IMR-90 (cell line): ENCODE measurements around the gene MXRA8. TPM values are rescaled to one million over a fixed set of nuclear protein-coding genes. Genes with fewer than 3 reads are reported as not detected.

ENCODE experiments used
- ATAC-seq: fragments of 200-7000 bp; cut with Tn5 transposase; 2 replicates; pipeline ENCODE4 v1.9.1; 2020; ENCODE audit warnings: low read depth, mild to moderate bottlenecking, moderate library complexity
- BruUV-seq: library from RNA; stranded (reverse); fragments of 400-500 nt; replicated peaks from 2 replicates; lab custom pipeline; 2021; lab: Mats Ljungman, UMichigan
- CTCF ChIA-PET: fragments of 300-600 bp; formaldehyde crosslinking; extraction: SDS; loops from one replicate; lab custom pipeline; 2021; ENCODE audit warnings: antibody characterized with exemption; lab: Yijun Ruan, JAX
- POLR2A ChIA-PET: fragments of 300-600 bp; sonication (Branson Sonifier 250); formaldehyde crosslinking; loops from one replicate; lab custom pipeline; 2022; ENCODE audit warnings: antibody characterized with exemption; ENCODE audit not compliant: unreplicated experiment; lab: Charles Lee
- DNase-seq: peaks from one replicate; pipeline ENCODE4 v3.0.0; 2013
- H2AFZ ChIP-seq: replicated peaks from 2 replicates; pipeline ENCODE3; 2013; ENCODE audit warnings: low read length, mild to moderate bottlenecking; ENCODE audit not compliant: poor library complexity
- H2AK5ac ChIP-seq: 2 replicates; pipeline ENCODE4 v1.6.1; 2013; ENCODE audit warnings: low read depth, low read length, inconsistent platforms
- H2AK9ac ChIP-seq: replicated peaks from 2 replicates; pipeline ENCODE3; 2013; ENCODE audit warnings: mild to moderate bottlenecking, low read depth, low read length, moderate library complexity; ENCODE audit not compliant: poor library complexity
- H2BK120ac ChIP-seq: 2 replicates; pipeline ENCODE4 v1.6.1; 2013; ENCODE audit warnings: low read depth, low read length, inconsistent platforms
- H2BK15ac ChIP-seq: 3 replicates; pipeline ENCODE4 v1.6.1; 2013; ENCODE audit warnings: low read depth, low read length, inconsistent platforms
- H2BK20ac ChIP-seq: 2 replicates; pipeline ENCODE4 v1.6.1; 2013; ENCODE audit warnings: low read depth, mild to moderate bottlenecking, inconsistent platforms, low read length, moderate library complexity
- H2BK5ac ChIP-seq: 2 replicates; pipeline ENCODE4 v1.6.1; 2013; ENCODE audit warnings: mild to moderate bottlenecking, low read depth, low read length, inconsistent platforms; ENCODE audit not compliant: poor library complexity, severe bottlenecking
- H3K14ac ChIP-seq: replicated peaks from 2 replicates; pipeline ENCODE4 v1.6.1; 2013; ENCODE audit warnings: low read depth, low read length, inconsistent platforms
- H3K18ac ChIP-seq: 2 replicates; pipeline ENCODE4 v1.6.1; 2013; ENCODE audit warnings: low read depth, low read length, control low read depth
- H3K23ac ChIP-seq: 2 replicates; pipeline ENCODE4 v1.6.1; 2013; ENCODE audit warnings: low read depth, low read length, inconsistent platforms
- H3K27ac ChIP-seq: 2 replicates; pipeline ENCODE4 v1.5.1; 2013; ENCODE audit warnings: mild to moderate bottlenecking, control low read depth, low read length; ENCODE audit not compliant: insufficient read depth
- H3K27me3 ChIP-seq: 2 replicates; pipeline ENCODE4 v1.6.1; 2013; ENCODE audit warnings: low read length; ENCODE audit not compliant: control insufficient read depth, insufficient read depth
- H3K36me3 ChIP-seq: 2 replicates; pipeline ENCODE4 v1.6.1; 2013; ENCODE audit warnings: low read length, mixed read lengths; ENCODE audit not compliant: control insufficient read depth, insufficient read depth
- H3K4ac ChIP-seq: 2 replicates; pipeline ENCODE4 v1.6.1; 2013; ENCODE audit warnings: low read depth, low read length, inconsistent platforms
- H3K4me1 ChIP-seq: 2 replicates; pipeline ENCODE4 v1.6.1; 2013; ENCODE audit warnings: low read length, mixed read lengths; ENCODE audit not compliant: control insufficient read depth, insufficient read depth
- H3K4me2 ChIP-seq: 2 replicates; pipeline ENCODE4 v1.6.1; 2013; ENCODE audit warnings: low read depth, mild to moderate bottlenecking, control low read depth, low read length, moderate library complexity
- H3K4me3 ChIP-seq: 2 replicates; pipeline ENCODE4 v1.5.1; 2013; ENCODE audit warnings: low read depth, mild to moderate bottlenecking, control low read depth, low read length, moderate library complexity; ENCODE audit not compliant: insufficient read depth
- H3K56ac ChIP-seq: 2 replicates; pipeline ENCODE4 v1.6.1; 2013; ENCODE audit warnings: low read length, inconsistent platforms; ENCODE audit not compliant: insufficient read depth; ENCODE audit errors: extremely low read depth
- H3K79me1 ChIP-seq, 2 experiments: 2 replicates each; pipeline ENCODE4 v1.6.1; 2013; ENCODE audit warnings: low read length in 2 of 2, inconsistent platforms in 1 of 2, low read depth in 1 of 2
- H3K9ac ChIP-seq: 2 replicates; pipeline ENCODE4 v1.6.1; 2013; ENCODE audit warnings: low read depth, low read length, control low read depth
- H3K9me1 ChIP-seq: 2 replicates; pipeline ENCODE4 v1.6.1; 2013; ENCODE audit warnings: low read length, inconsistent platforms; ENCODE audit not compliant: insufficient read depth
- H3K9me3 ChIP-seq: 2 replicates; pipeline ENCODE4 v1.6.1; 2013; ENCODE audit warnings: low read length; ENCODE audit not compliant: control insufficient read depth, insufficient read depth
- H4K20me1 ChIP-seq: 2 replicates; pipeline ENCODE4 v1.6.1; 2013; ENCODE audit warnings: low read length, inconsistent platforms; ENCODE audit not compliant: insufficient read depth
- H4K5ac ChIP-seq: 2 replicates; pipeline ENCODE4 v1.6.1; 2013; ENCODE audit warnings: mild to moderate bottlenecking, low read depth, low read length, control low read depth
- H4K8ac ChIP-seq, 2 experiments: 2 replicates each; pipeline ENCODE4 v1.6.1; 2013; ENCODE audit warnings: low read depth in 2 of 2, low read length in 2 of 2, control low read depth in 1 of 2, inconsistent platforms in 1 of 2
- H4K91ac ChIP-seq: 2 replicates; pipeline ENCODE4 v1.6.1; 2013; ENCODE audit warnings: low read depth, low read length, inconsistent platforms; ENCODE audit not compliant: insufficient read depth
- BHLHE40 ChIP-seq: fragments of 150-350 bp; IDR thresholded peaks from 2 replicates; pipeline ENCODE4 v1.6.1; 2016; ENCODE audit warnings: mild to moderate bottlenecking, low read depth, low read length
- CTCF ChIP-seq: conservative IDR thresholded peaks from 2 replicates; pipeline ENCODE4 v1.5.1; 2012; ENCODE audit warnings: mild to moderate bottlenecking, low read depth, low read length, improper control_type of control experiment
- FOS ChIP-seq: fragments of 150-350 bp; IDR thresholded peaks from 2 replicates; pipeline ENCODE4 v1.6.1; 2016; ENCODE audit warnings: low read depth, low read length
- MAZ ChIP-seq: IDR thresholded peaks from 2 replicates; pipeline ENCODE4 v1.6.1; 2012; ENCODE audit warnings: low read depth, mild to moderate bottlenecking, low read length, improper control_type of control experiment, moderate library complexity, borderline replicate concordance
- POLR2A ChIP-seq: IDR thresholded peaks from 2 replicates; pipeline ENCODE4 v1.6.1; 2012; ENCODE audit warnings: mild to moderate bottlenecking, low read depth, low read length
- RAD21 ChIP-seq: IDR thresholded peaks from 2 replicates; pipeline ENCODE4 v1.6.1; 2012; ENCODE audit warnings: low read length, improper control_type of control experiment
- RFX5 ChIP-seq: IDR thresholded peaks from 2 replicates; pipeline ENCODE4 v1.8.0; 2012; ENCODE audit warnings: low read depth, mild to moderate bottlenecking, low read length, moderate library complexity
- USF2 ChIP-seq: fragments of 150-350 bp; IDR thresholded peaks from 2 replicates; pipeline ENCODE4 v1.6.1; 2017; ENCODE audit warnings: mild to moderate bottlenecking, antibody characterized with exemption, low read length, low read depth
- WGBS, 2 experiments: methylation state at CpG; one replicate each; pipeline versions ENCODE4 v1.1.5 to v1.1.7; 2013; ENCODE audit warnings: missing lambda C conversion rate in 2 of 2; ENCODE audit not compliant: insufficient read length in 1 of 2; ENCODE audit errors: extremely low coverage in 2 of 2; 5-methylcytosine and 5-hydroxymethylcytosine counted together
- dilution Hi-C: fragments of 300-500 bp; cut with HindIII; formaldehyde crosslinking; loops from one replicate; pipeline ENCODE4 v1.14.3; 2018; ENCODE audit warnings: low sequenced_read_pairs; ENCODE audit not compliant: unreplicated experiment
- in situ Hi-C: fragments of 300-500 bp; cut with MboI; formaldehyde crosslinking; loops from 3 replicates; pipeline ENCODE4 v1.14.3; 2019; ENCODE audit warnings: low sequenced_read_pairs, inconsistent platforms, mixed read lengths
- intact Hi-C: fragments of 100-400 bp; cut with micrococcal nuclease; formaldehyde crosslinking; loops from 2 replicates; pipeline ENCODE4 v1.10.0; 2022
- polyA plus RNA-seq, 3 experiments: library from polyadenylated mRNA; depleted of rRNA; stranded (reverse); fragments of >200 nt; gene quantifications; 2 replicates each; pipeline ENCODE4 v1.2.3, GENCODE V29; 2012; ENCODE audit warnings: low replicate concordance in 1 of 3
- total RNA-seq: library from RNA; depleted of rRNA; stranded (reverse); fragments of >200 nt; gene quantifications from 2 replicates; pipeline ENCODE4 v1.2.3, GENCODE V29; 2012

Gene MXRA8
- total and polyA plus RNA-seq, 2 of the 4 experiments (the other 2 are of a cell fraction), result 92.5 to 469 TPM

DNA sequence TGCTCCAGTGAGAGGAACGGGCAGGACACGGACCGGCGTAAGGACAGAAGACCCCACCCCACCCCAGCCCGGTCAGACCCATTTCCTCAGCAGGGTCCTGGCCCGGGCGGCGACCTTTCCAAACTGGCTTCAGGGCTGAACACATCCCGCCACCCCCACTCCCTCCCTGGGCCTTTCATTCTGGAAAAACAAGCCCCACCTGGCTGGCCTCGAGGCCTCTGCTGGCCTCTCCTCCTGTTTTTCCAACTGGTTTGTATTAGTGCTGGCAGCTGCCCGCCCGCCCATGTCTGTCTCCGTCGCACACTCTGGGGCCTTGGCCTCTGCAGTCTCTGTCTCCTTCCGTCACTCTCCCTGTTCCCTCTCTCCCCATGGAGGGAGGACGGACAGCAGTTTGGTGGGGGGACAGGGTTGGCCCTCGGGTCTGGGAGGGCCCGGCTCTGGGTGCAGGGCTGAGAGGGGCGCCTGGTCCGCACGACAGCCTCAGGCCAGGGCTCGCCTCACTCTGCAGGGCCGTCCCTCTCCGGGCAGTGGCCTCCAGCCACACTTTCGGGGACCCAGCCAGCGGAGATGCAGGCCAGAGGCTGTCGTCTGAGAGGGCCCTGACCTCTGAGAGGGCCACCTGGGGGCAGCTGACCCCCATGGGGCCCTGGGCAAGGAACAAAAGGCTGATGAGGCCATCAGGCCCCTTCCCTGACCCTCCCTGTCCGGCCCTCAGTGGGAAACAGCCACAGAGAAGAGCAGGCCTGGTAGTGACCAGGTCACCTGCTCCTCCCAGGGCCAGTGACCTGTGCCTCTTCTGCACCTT lies 1.5 kb upstream of the MXRA8 start (continued):
- TF ChIP-seq CTCF, result no peak

DNA sequence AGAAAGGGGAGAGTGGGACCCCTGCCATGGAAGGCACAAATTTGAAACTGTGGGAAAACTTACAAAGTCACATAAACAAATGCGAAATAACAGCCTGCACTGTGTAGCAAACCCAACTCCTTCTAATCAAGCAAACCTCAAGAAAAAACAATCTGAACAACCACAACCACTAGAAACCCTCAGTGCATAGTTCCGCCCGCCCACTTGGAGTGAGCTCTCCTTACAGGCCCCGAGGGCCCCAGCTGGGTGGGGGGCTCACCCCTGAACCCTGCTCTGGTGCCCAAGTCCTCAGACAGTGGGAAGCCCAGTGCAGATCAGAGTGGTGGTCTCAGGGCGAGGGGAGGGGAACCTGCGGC lies 931 bp upstream of the MXRA8 start:
- ATAC-seq (peak; percentile 25), DNase-seq (peak; percentile 83)
- no peak overlapping the region for H3K4me3 ChIP-seq
- H3K27ac ChIP-seq, result peak overlapping the region; percentile 96
- peaks cover 33% of the 10 kb centered on the region for H3K4me1 ChIP-seq
- peak overlapping the region; percentile 100 for H2AK9ac ChIP-seq
- peak overlapping the region; percentile 85 for H2AFZ ChIP-seq
- intact Hi-C loops (loop anchor here (2.0 to 5.0 kb wide), 2 partner anchors 14 to 52 kb away; partner anchors contain the start of genes ACAP3 and PUSL1), dilution Hi-C loops (no loop called here), in situ Hi-C loops (no loop called here)
- H4K20me1 ChIP-seq, result peaks cover 26% of the 10 kb centered on the region
- H3K9me3 ChIP-seq, result no peaks in the 10 kb centered on the region
- H3K9ac ChIP-seq, result peak overlapping the region; percentile 65
- POLR2A ChIA-PET, result interaction anchor here (0.6 to 1.0 kb wide), 2 partner anchors 11 to 16 kb away, joined by 3 read pairs; partner anchors contain the start of gene AURKAIP1
- peak overlapping the region; percentile 99 for H2AK5ac ChIP-seq
- CTCF ChIA-PET, result no interaction called here
- H3K27me3 ChIP-seq, result no peaks in the 10 kb centered on the region
- peak overlapping the region; percentile 98 for H4K91ac ChIP-seq
- peak overlapping the region; percentile 87 for H3K56ac ChIP-seq
- peak overlapping the region; percentile 92 for H4K8ac ChIP-seq
- H3K18ac ChIP-seq, result peak overlapping the region; percentile 71
- no CpG with 5 or more reads among the region's 6 CpGs for WGBS, 2 experiments
- peaks cover 13% of the 10 kb centered on the region for H3K9me1 ChIP-seq
- peak overlapping the region; percentile 90; the same call in 2 of the 3 replicates for H2BK15ac ChIP-seq
- H3K4ac ChIP-seq, result peak overlapping the region; percentile 99
- H3K36me3 ChIP-seq, result peaks cover 10% of the 10 kb centered on the region; the same call in 1 of the 2 replicates
- peak overlapping the region; percentile 96 for H2BK20ac ChIP-seq
- peak overlapping the region; percentile 92 for H3K23ac ChIP-seq
- H2BK120ac ChIP-seq, result peak overlapping the region; percentile 99
- peak overlapping the region; percentile 96 for H2BK5ac ChIP-seq
- no TSS peak for BruUV-seq
- peaks cover 4 to 17% of the 10 kb centered on the region in 2 experiments; a peak in 3 of 4 replicates for H3K79me1 ChIP-seq
- peak overlapping the region; percentile 95 for H3K14ac ChIP-seq
- peak overlapping the region; percentile 38 for H3K4me2 ChIP-seq
- no peak for TF ChIP-seq BHLHE40
- no peak for TF ChIP-seq FOS
- no peak for TF ChIP-seq CTCF
- TF ChIP-seq RAD21, result no peak
- TF ChIP-seq RFX5, result no peak
- no peak for TF ChIP-seq MAZ
- TF ChIP-seq POLR2A, result no peak
- TF ChIP-seq USF2, result no peak
- peak overlapping the region; percentile 86 for H4K5ac ChIP-seq
